Measurements from ENCODE around the gene NFASC. TPM values are rescaled to one million over a fixed set of nuclear protein-coding genes. Genes with fewer than 3 reads are reported as not detected.

NFASC gene
- total RNA-seq, 1 experiment from 2014 or later = 16.9 TPM

GRCh38 chr1:204871405-204872037 lies 859 bp downstream of the NFASC start:
- Histone ChIP-seq H3K27me3 (ENCODE audit: control insufficient read depth, insufficient read depth, low read length) (no peaks in the 10 kb centered on the region), H3K4me1 (ENCODE audit: control insufficient read depth, insufficient read depth, low read length) (no peaks in the 10 kb centered on the region), H3K9me3 (ENCODE audit: control insufficient read depth, insufficient read depth, low read depth, low read length) (no peaks in the 10 kb centered on the region), H3K27ac (ENCODE audit: low read length) (no peak overlapping the region), H3K4me3 (ENCODE audit: low read depth in 2 of 2, low read length in 2 of 2) (no peak overlapping the region), H3K36me3 (ENCODE audit: control insufficient read depth, insufficient read depth, low read length) (no peaks in the 10 kb centered on the region)
- POLR2A ChIA-PET = no interaction called here
- CTCF ChIA-PET = no interaction called here
- in situ Hi-C loops (cut with HindIII; ENCODE audit: low pct_unique_long_range_greater_than_20kb, low sequenced_read_pairs) (no loop called here), intact Hi-C loops (cut with micrococcal nuclease; ENCODE audit: unreplicated experiment) (no loop called here)
- no TSS peak for BruUV-seq (replicated peaks)
- DNase-seq (ENCODE audit: low read depth, low spot score) (no peak), ATAC-seq (no peak)
- TF ChIP-seq CTCF (IDR thresholded peaks at IDR 0.05) (no peak), SIN3A (IDR thresholded peaks at IDR 0.05; ENCODE audit: borderline replicate concordance, insufficient read depth, low read depth, low read length) (no peak), TCF7L2 (IDR thresholded peaks at IDR 0.05; ENCODE audit: low read depth, low read length) (no peak), REST (IDR thresholded peaks at IDR 0.05; ENCODE audit: insufficient read depth in 1 of 2, low read depth in 2 of 2, low read length in 1 of 2) (no peak), POLR2AphosphoS5 (IDR thresholded peaks at IDR 0.05; ENCODE audit: low read depth, low read length) (no peak)

GRCh38 chr1:204872262-204872881 lies 1.7 kb downstream of the NFASC start:
- no peak overlapping the region for H3K27ac ChIP-seq (ENCODE audit: low read length)
- no peak overlapping the region for H3K4me3 ChIP-seq (ENCODE audit: low read depth in 2 of 2, low read length in 2 of 2)
- H3K27me3 ChIP-seq (ENCODE audit: control insufficient read depth, insufficient read depth, low read length) = no peaks in the 10 kb centered on the region
- CTCF ChIA-PET = no interaction called here
- ATAC-seq (no peak), DNase-seq (ENCODE audit: low read depth, low spot score) (no peak)
- in situ Hi-C loops (cut with HindIII; ENCODE audit: low pct_unique_long_range_greater_than_20kb, low sequenced_read_pairs) = no loop called here
- no peaks in the 10 kb centered on the region for H3K9me3 ChIP-seq (ENCODE audit: control insufficient read depth, insufficient read depth, low read depth, low read length)
- no peaks in the 10 kb centered on the region for H3K36me3 ChIP-seq (ENCODE audit: control insufficient read depth, insufficient read depth, low read length)
- POLR2A ChIA-PET = no interaction called here
- no peaks in the 10 kb centered on the region for H3K4me1 ChIP-seq (ENCODE audit: control insufficient read depth, insufficient read depth, low read length)
- intact Hi-C loops (cut with micrococcal nuclease; ENCODE audit: unreplicated experiment) = no loop called here
- BruUV-seq (replicated peaks) = no TSS peak
- TF ChIP-seq SIN3A (IDR thresholded peaks at IDR 0.05; ENCODE audit: borderline replicate concordance, insufficient read depth, low read depth, low read length) = no peak
- no peak for TF ChIP-seq CTCF (IDR thresholded peaks at IDR 0.05)
- no peak for TF ChIP-seq POLR2AphosphoS5 (IDR thresholded peaks at IDR 0.05; ENCODE audit: low read depth, low read length)
- TF ChIP-seq TCF7L2 (IDR thresholded peaks at IDR 0.05; ENCODE audit: low read depth, low read length) = no peak
- TF ChIP-seq REST (IDR thresholded peaks at IDR 0.05; ENCODE audit: insufficient read depth in 1 of 2, low read depth in 2 of 2, low read length in 1 of 2) = no peak
